ENCODE results near the gene SS18. TPM values are rescaled to one million over a fixed set of nuclear protein-coding genes. Genes with fewer than 3 reads are reported as not detected.
A peak's percentile ranks its signal among the peaks of the same experiment; 100 is the strongest.

The SS18 gene
- total RNA-seq, 1 experiment from 2014 or later, result 84.6 TPM

GRCh38 chr18:26103579-26103978 is 13.2 kb upstream of the SS18 start:
- Histone ChIP-seq H3K4me3 (ENCODE audit: low read depth, low read length, poor library complexity, severe bottlenecking) (no peak overlapping the region), H3K36me3 (ENCODE audit: insufficient read depth, low read length, poor library complexity, severe bottlenecking) (no peaks in the 10 kb centered on the region), H3K27me3 (replicated peaks; ENCODE audit: insufficient read depth, low read depth, low read length, poor library complexity) (no peaks in the 10 kb centered on the region), H3K4me1 (ENCODE audit: insufficient read depth, low read length, poor library complexity, severe bottlenecking) (no peaks in the 10 kb centered on the region), H3K9me3 (ENCODE audit: low read depth, low read length, poor library complexity, severe bottlenecking) (no peaks in the 10 kb centered on the region), H3K27ac (ENCODE audit: low read depth, low read length, poor library complexity, severe bottlenecking) (no peak overlapping the region)
- BruUV-seq (replicated peaks), result no TSS peak
- ChIA-PET CTCF (no interaction called here), POLR2A (ENCODE audit: low non-redundant PET) (no interaction called here)
- intact Hi-C loops (cut with micrococcal nuclease; ENCODE audit: unreplicated experiment), result no loop called here
- peak; percentile 13 for DNase-seq (ENCODE audit: low spot score)
- no peak for TF ChIP-seq EZH2 (IDR thresholded peaks at IDR 0.05; ENCODE audit: borderline replicate concordance, low read depth, low read length, poor library complexity, severe bottlenecking)
- TF ChIP-seq, protein P1, sequence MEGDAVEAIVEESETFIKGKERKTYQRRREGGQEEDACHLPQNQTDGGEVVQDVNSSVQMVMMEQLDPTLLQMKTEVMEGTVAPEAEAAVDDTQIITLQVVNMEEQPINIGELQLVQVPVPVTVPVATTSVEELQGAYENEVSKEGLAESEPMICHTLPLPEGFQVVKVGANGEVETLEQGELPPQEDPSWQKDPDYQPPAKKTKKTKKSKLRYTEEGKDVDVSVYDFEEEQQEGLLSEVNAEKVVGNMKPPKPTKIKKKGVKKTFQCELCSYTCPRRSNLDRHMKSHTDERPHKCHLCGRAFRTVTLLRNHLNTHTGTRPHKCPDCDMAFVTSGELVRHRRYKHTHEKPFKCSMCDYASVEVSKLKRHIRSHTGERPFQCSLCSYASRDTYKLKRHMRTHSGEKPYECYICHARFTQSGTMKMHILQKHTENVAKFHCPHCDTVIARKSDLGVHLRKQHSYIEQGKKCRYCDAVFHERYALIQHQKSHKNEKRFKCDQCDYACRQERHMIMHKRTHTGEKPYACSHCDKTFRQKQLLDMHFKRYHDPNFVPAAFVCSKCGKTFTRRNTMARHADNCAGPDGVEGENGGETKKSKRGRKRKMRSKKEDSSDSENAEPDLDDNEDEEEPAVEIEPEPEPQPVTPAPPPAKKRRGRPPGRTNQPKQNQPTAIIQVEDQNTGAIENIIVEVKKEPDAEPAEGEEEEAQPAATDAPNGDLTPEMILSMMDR (conservative IDR thresholded peaks at IDR 0.05; ENCODE audit: low read depth, low read length), result peak; percentile 37

DNA sequence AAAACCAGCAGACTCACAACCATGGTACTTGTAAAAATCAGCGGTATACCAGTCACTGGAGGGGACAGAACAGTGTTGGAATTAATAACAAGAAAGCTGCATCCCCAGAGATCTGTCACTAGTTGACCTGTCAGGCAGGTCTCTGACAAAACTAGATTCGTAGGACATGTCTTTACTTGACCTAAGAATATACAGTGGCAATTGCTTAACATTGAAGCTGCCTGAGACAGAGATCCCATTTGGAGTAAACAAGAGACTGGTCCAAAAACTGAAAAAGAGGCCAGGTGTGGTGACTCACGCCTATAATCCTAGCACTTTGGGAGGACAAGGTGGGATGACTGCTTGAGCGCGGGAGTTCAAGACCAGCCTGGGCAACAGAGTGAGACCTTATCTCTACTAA is 7.2 kb upstream of the SS18 start:
- CTCF ChIA-PET, result no interaction called here
- Histone ChIP-seq H3K4me3 (ENCODE audit: low read depth, low read length, poor library complexity, severe bottlenecking) (no peak overlapping the region), H3K4me1 (ENCODE audit: insufficient read depth, low read length, poor library complexity, severe bottlenecking) (no peaks in the 10 kb centered on the region), H3K27me3 (replicated peaks; ENCODE audit: insufficient read depth, low read depth, low read length, poor library complexity) (no peaks in the 10 kb centered on the region), H3K27ac (ENCODE audit: low read depth, low read length, poor library complexity, severe bottlenecking) (no peak overlapping the region), H3K36me3 (ENCODE audit: insufficient read depth, low read length, poor library complexity, severe bottlenecking) (no peaks in the 10 kb centered on the region), H3K9me3 (ENCODE audit: low read depth, low read length, poor library complexity, severe bottlenecking) (no peaks in the 10 kb centered on the region)
- intact Hi-C loops (cut with micrococcal nuclease; ENCODE audit: unreplicated experiment), result no loop called here
- TF ChIP-seq, protein P1 (conservative IDR thresholded peaks at IDR 0.05; ENCODE audit: low read depth, low read length), result no peak
- BruUV-seq (replicated peaks), result no TSS peak
- POLR2A ChIA-PET (ENCODE audit: low non-redundant PET), result no interaction called here
- DNase-seq (ENCODE audit: low spot score), result no peak

- Histone ChIP-seq H3K27me3 (replicated peaks; ENCODE audit: insufficient read depth, low read depth, low read length, poor library complexity) (no peaks in the 10 kb centered on the region), H3K27ac (ENCODE audit: low read depth, low read length, poor library complexity, severe bottlenecking) (no peak overlapping the region), H3K4me1 (ENCODE audit: insufficient read depth, low read length, poor library complexity, severe bottlenecking) (no peaks in the 10 kb centered on the region), H3K36me3 (ENCODE audit: insufficient read depth, low read length, poor library complexity, severe bottlenecking) (no peaks in the 10 kb centered on the region), H3K4me3 (ENCODE audit: low read depth, low read length, poor library complexity, severe bottlenecking) (no peak overlapping the region), H3K9me3 (ENCODE audit: low read depth, low read length, poor library complexity, severe bottlenecking) (no peaks in the 10 kb centered on the region)
- DNase-seq (ENCODE audit: low spot score), result no peak
- POLR2A ChIA-PET (ENCODE audit: low non-redundant PET), result no interaction called here
- TF ChIP-seq, protein P1 (conservative IDR thresholded peaks at IDR 0.05; ENCODE audit: low read depth, low read length), result no peak
- TF ChIP-seq EZH2 (IDR thresholded peaks at IDR 0.05; ENCODE audit: borderline replicate concordance, low read depth, low read length, poor library complexity, severe bottlenecking), result no peak
- CTCF ChIA-PET, result no interaction called here
- BruUV-seq (replicated peaks), result no TSS peak
- intact Hi-C loops (cut with micrococcal nuclease; ENCODE audit: unreplicated experiment), result no loop called here
These were observed 6.4 kb upstream of the SS18 start for GRCh38 chr18:26096852-26097251.

Measured in A673 (cell line).